ENCODE results near the gene ZNF669.

The ZNF669 gene

DNA sequence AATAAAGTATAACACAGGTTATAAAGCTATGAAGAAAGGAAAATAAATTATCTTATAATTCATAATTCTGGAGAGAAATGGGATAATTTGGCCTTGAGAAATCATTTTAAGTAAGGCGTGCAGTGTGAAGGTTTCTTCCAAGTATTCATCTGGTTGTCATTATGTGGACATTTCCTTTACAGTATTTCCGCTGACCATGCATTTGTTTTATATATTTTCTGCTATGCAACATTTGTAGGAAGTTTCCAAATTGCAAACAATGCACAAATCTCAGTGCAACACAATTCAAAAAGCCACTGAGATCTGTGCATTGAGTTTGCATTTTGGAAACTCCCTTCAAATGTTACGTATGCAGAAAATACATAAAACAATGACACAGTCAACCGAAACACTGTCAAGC is 43.4 kb downstream of the ZNF669 start:
- DNase-seq: no peak

DNA sequence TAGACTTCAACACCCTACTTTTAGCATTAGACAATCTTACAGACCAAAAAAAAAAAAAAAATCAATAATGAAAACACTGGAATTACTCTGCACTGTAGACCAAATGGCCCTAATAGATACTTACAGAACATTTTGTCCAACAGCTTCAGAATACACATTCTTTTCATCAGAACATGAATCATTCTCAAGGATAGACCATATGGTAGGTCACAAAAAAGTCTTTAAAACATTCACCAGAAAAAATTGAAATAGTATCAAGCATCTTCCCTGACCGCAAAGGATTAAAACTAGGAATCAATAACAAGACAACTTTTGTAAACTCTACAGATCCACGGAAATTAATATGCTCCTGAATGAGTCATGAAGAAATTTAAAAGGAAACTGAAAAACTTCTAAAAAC is 48.1 kb downstream of the ZNF669 start:
- DNase-seq: no peak

GRCh38 chr1:247054992-247055415 is 49.2 kb downstream of the ZNF669 start:
- DNase-seq: no peak

Data from NCI-H526 (cell line).